Urinary bladder (tissue), 4 donors: Measurements from ENCODE around the gene PRKG1. TPM values are rescaled to one million over a fixed set of nuclear protein-coding genes. Genes with fewer than 3 reads are reported as not detected.

Experiments
- DNase-seq: peaks from one replicate; pipeline ENCODE4 v3.0.0-alpha.2; 2015; ENCODE audit errors: extremely low spot score
- H3K27ac ChIP-seq: one replicate; pipeline ENCODE4 v1.5.1; 2013; ENCODE audit warnings: low read depth, mild to moderate bottlenecking, moderate library complexity
- H3K36me3 ChIP-seq: one replicate; pipeline ENCODE4 v1.6.1; 2013; ENCODE audit warnings: mild to moderate bottlenecking, moderate library complexity; ENCODE audit not compliant: insufficient read depth
- H3K4me1 ChIP-seq: one replicate; pipeline ENCODE4 v1.6.1; 2013; ENCODE audit warnings: mild to moderate bottlenecking, moderate library complexity; ENCODE audit not compliant: insufficient read depth
- H3K4me3 ChIP-seq: one replicate; pipeline ENCODE4 v1.5.1; 2013; ENCODE audit warnings: low read depth, low read length
- WGBS: extraction: QIAGEN DNeasy Blood & Tissue Kit; methylation state at CpG from one replicate; pipeline ENCODE4 v1.1.7; 2013; 5-methylcytosine and 5-hydroxymethylcytosine counted together
- polyA plus RNA-seq: library from polyadenylated mRNA; stranded (reverse); fragments of 200-250 nt; gene quantifications from one replicate; pipeline ENCODE4 v1.2.3, GENCODE V29; 2013
- total RNA-seq: library from RNA; depleted of rRNA; stranded (reverse); fragments of >200 nt; gene quantifications from one replicate; pipeline ENCODE4 v1.2.3, GENCODE V29; 2014
- donor health status: healthy with polysubstance abuse.
- donor health status: healthy.

Gene PRKG1
- total and polyA plus RNA-seq, 2 donors, result 17.1 to 126 TPM

- DNase-seq, result no peak
- peaks cover 2% of the 10 kb centered on the region for H3K4me1 ChIP-seq
- no peak overlapping the region for H3K27ac ChIP-seq
- 96% methylated on average over 6 of the region's 6 CpGs for WGBS
- H3K4me3 ChIP-seq, result no peak overlapping the region
- no peaks in the 10 kb centered on the region for H3K36me3 ChIP-seq
Observed at GRCh38 chr10:51399840-51400239, 325.6 kb downstream of the PRKG1 start.

- H3K4me3 ChIP-seq, result no peak overlapping the region
- H3K27ac ChIP-seq, result no peak overlapping the region
- WGBS, result 74% methylated on average over 8 of the region's 8 CpGs
- no peaks in the 10 kb centered on the region for H3K36me3 ChIP-seq
- no peak for DNase-seq
- peaks cover 2% of the 10 kb centered on the region for H3K4me1 ChIP-seq
Observed at GRCh38 chr10:51400392-51401096, 326.3 kb downstream of the PRKG1 start.

GRCh38 chr10:51403521-51403920 lies 329.2 kb downstream of the PRKG1 start:
- no peak for DNase-seq
- Histone ChIP-seq H3K27ac (no peak overlapping the region), H3K4me1 (peaks cover 2% of the 10 kb centered on the region), H3K36me3 (no peaks in the 10 kb centered on the region), H3K4me3 (no peak overlapping the region)
- WGBS, result 39% methylated on average over 1 of the region's 1 CpG

- WGBS, result 50% methylated on average over 10 of the region's 10 CpGs
- Histone ChIP-seq H3K4me3 (no peak overlapping the region), H3K36me3 (no peaks in the 10 kb centered on the region), H3K4me1 (peaks cover 2% of the 10 kb centered on the region), H3K27ac (no peak overlapping the region)
- DNase-seq, result no peak
Observed at GRCh38 chr10:51405580-51406351, 331.5 kb downstream of the PRKG1 start.

- H3K4me3 ChIP-seq, result no peak overlapping the region
- peaks cover 2% of the 10 kb centered on the region for H3K4me1 ChIP-seq
- H3K27ac ChIP-seq, result no peak overlapping the region
- 94% methylated on average over 6 of the region's 6 CpGs for WGBS
- no peak for DNase-seq
- H3K36me3 ChIP-seq, result no peaks in the 10 kb centered on the region
Observed at GRCh38 chr10:51406581-51406980, 332.3 kb downstream of the PRKG1 start.

- Histone ChIP-seq H3K4me3 (no peak overlapping the region), H3K36me3 (no peaks in the 10 kb centered on the region), H3K27ac (no peak overlapping the region), H3K4me1 (no peaks in the 10 kb centered on the region)
- 83% methylated on average over 4 of the region's 4 CpGs for WGBS
- no peak for DNase-seq
Observed at GRCh38 chr10:51416494-51416893, 342.2 kb downstream of the PRKG1 start.

- DNase-seq, result no peak
- Histone ChIP-seq H3K4me1 (no peaks in the 10 kb centered on the region), H3K36me3 (no peaks in the 10 kb centered on the region), H3K4me3 (no peak overlapping the region), H3K27ac (no peak overlapping the region)
- WGBS, result 83% methylated on average over 3 of the region's 3 CpGs
Observed at GRCh38 chr10:51419196-51420093, 345.2 kb downstream of the PRKG1 start.

- H3K27ac ChIP-seq, result no peak overlapping the region
- 60% methylated on average over 1 of the region's 1 CpG for WGBS
- no peak overlapping the region for H3K4me3 ChIP-seq
- no peak for DNase-seq
- no peaks in the 10 kb centered on the region for H3K36me3 ChIP-seq
- no peaks in the 10 kb centered on the region for H3K4me1 ChIP-seq
Observed at GRCh38 chr10:51421853-51422252, 347.6 kb downstream of the PRKG1 start.

GRCh38 chr10:51422311-51423120 lies 348.2 kb downstream of the PRKG1 start:
- DNase-seq, result no peak
- Histone ChIP-seq H3K4me3 (no peak overlapping the region), H3K27ac (no peak overlapping the region), H3K36me3 (no peaks in the 10 kb centered on the region), H3K4me1 (no peaks in the 10 kb centered on the region)
- 63% methylated on average over 6 of the region's 6 CpGs for WGBS

GRCh38 chr10:51423121-51423452 lies 348.8 kb downstream of the PRKG1 start:
- no peak overlapping the region for H3K27ac ChIP-seq
- H3K4me1 ChIP-seq, result no peaks in the 10 kb centered on the region
- H3K4me3 ChIP-seq, result no peak overlapping the region
- 82% methylated on average over 4 of the region's 4 CpGs for WGBS
- DNase-seq, result no peak
- no peaks in the 10 kb centered on the region for H3K36me3 ChIP-seq

GRCh38 chr10:51425431-51425830 lies 351.1 kb downstream of the PRKG1 start:
- H3K4me1 ChIP-seq, result no peaks in the 10 kb centered on the region
- H3K27ac ChIP-seq, result no peak overlapping the region
- no peaks in the 10 kb centered on the region for H3K36me3 ChIP-seq
- 56% methylated on average over 3 of the region's 3 CpGs for WGBS
- DNase-seq, result no peak
- H3K4me3 ChIP-seq, result no peak overlapping the region

- H3K4me3 ChIP-seq, result no peak overlapping the region
- no peak for DNase-seq
- H3K27ac ChIP-seq, result no peak overlapping the region
- WGBS, result 97% methylated on average over 2 of the region's 2 CpGs
- no peaks in the 10 kb centered on the region for H3K4me1 ChIP-seq
- H3K36me3 ChIP-seq, result no peaks in the 10 kb centered on the region
Observed at GRCh38 chr10:51427758-51428157, 353.5 kb downstream of the PRKG1 start.

GRCh38 chr10:51430506-51430905 lies 356.2 kb downstream of the PRKG1 start:
- H3K4me1 ChIP-seq, result no peaks in the 10 kb centered on the region
- H3K36me3 ChIP-seq, result no peaks in the 10 kb centered on the region
- no peak overlapping the region for H3K4me3 ChIP-seq
- no peak for DNase-seq
- 45% methylated on average over 1 of the region's 1 CpG for WGBS
- no peak overlapping the region for H3K27ac ChIP-seq
